PFSK-1 (cell line): ENCODE measurements around the gene TAS2R39.

Source experiments
- FOXP2 ChIP-seq: optimal IDR thresholded peaks from 2 replicates; pipeline ENCODE3; 2011; ENCODE audit warnings: borderline replicate concordance, control low read depth, inconsistent platforms; ENCODE audit not compliant: insufficient read depth; ENCODE audit errors: extremely low read length, extremely low read depth
- POLR2AphosphoS5 ChIP-seq: IDR thresholded peaks from 2 replicates; pipeline ENCODE4 v1.6.1; 2012; ENCODE audit warnings: low read depth, mild to moderate bottlenecking, control low read depth, low read length, moderate library complexity
- REST ChIP-seq, 2 experiments: IDR thresholded peaks; 2 replicates each; pipeline versions ENCODE4 v1.6.1 to v1.8.0; 2011 to 2012; ENCODE audit warnings: low read depth in 2 of 2, low read length in 2 of 2, control low read depth in 1 of 2, inconsistent platforms in 1 of 2, mild to moderate bottlenecking in 1 of 2, moderate library complexity in 1 of 2; ENCODE audit not compliant: insufficient read depth in 1 of 2
- TAF1 ChIP-seq: IDR thresholded peaks from 2 replicates; pipeline ENCODE4 v1.6.1; 2012; ENCODE audit warnings: low read length, control low read depth, borderline replicate concordance; ENCODE audit not compliant: insufficient read depth

GRCh38 chr7:143216151-143216550, 32.9 kb downstream of the TAS2R39 start:
- TF ChIP-seq POLR2AphosphoS5 (no peak), REST (IDR thresholded peaks at IDR 0.05; ENCODE audit: insufficient read depth in 1 of 2, low read depth in 2 of 2, low read length in 2 of 2) (no peak), FOXP2 (no peak), TAF1 (no peak)
